Astrocyte (in vitro differentiated cells and primary cell): Measurements from ENCODE around the gene TRIM16.
"Not testable (repeated sequence)": the region's sequence is repeated elsewhere in the genome, so short reads cannot be mapped to it uniquely, and the experiment has no call there.

Experiments
- EZH2 ChIP-seq: IDR thresholded peaks from 2 replicates; pipeline ENCODE4 v1.6.1; 2012; ENCODE audit warnings: mild to moderate bottlenecking, low read length, inconsistent platforms; ENCODE audit not compliant: insufficient read depth
- TF ChIP-seq, protein P1 (sequence below): IDR thresholded peaks from 2 replicates; pipeline ENCODE4 v1.5.1; 2011; ENCODE audit warnings: low read depth, mild to moderate bottlenecking, inconsistent platforms, low read length, moderate library complexity; ENCODE audit not compliant: insufficient read depth

GRCh38 chr17:15730535-15730934, 46.4 kb upstream of the TRIM16 start:
- TF ChIP-seq, protein P1, sequence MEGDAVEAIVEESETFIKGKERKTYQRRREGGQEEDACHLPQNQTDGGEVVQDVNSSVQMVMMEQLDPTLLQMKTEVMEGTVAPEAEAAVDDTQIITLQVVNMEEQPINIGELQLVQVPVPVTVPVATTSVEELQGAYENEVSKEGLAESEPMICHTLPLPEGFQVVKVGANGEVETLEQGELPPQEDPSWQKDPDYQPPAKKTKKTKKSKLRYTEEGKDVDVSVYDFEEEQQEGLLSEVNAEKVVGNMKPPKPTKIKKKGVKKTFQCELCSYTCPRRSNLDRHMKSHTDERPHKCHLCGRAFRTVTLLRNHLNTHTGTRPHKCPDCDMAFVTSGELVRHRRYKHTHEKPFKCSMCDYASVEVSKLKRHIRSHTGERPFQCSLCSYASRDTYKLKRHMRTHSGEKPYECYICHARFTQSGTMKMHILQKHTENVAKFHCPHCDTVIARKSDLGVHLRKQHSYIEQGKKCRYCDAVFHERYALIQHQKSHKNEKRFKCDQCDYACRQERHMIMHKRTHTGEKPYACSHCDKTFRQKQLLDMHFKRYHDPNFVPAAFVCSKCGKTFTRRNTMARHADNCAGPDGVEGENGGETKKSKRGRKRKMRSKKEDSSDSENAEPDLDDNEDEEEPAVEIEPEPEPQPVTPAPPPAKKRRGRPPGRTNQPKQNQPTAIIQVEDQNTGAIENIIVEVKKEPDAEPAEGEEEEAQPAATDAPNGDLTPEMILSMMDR: not testable (repeated sequence)
- not testable (repeated sequence) for TF ChIP-seq EZH2
